HFF-Myc (cell line): ENCODE measurements around the gene RAB3C.
"Not testable (repeated sequence)": the region's sequence is repeated elsewhere in the genome, so short reads cannot be mapped to it uniquely, and the experiment has no call there.

Experiments used
- DNase-seq: peaks from one replicate; pipeline ENCODE4 v3.0.0-alpha.2; 2011; ENCODE audit warnings: low read depth; ENCODE audit errors: extremely low read depth
- H3K4me3 ChIP-seq: replicated peaks from 2 replicates; pipeline ENCODE4 v1.5.1; 2011; ENCODE audit warnings: low read depth, mild to moderate bottlenecking, control low read depth, low read length
- CTCF ChIP-seq: IDR thresholded peaks from 2 replicates; pipeline ENCODE4 v1.5.1; 2012; ENCODE audit warnings: mild to moderate bottlenecking, low read depth, low read length, control low read depth; ENCODE audit errors: missing control alignments

Gene RAB3C

GRCh38 chr5:58582803-58583491, at the start of gene RAB3C:
Gene RAB3C, plus strand, starts transcription at chr5:58583075. Its CDS starts 134 bp downstream, at chr5:58583209.
- H3K4me3 ChIP-seq = peak within 1 kb of the TSS; percentile 41
- DNase-seq = peak; percentile 58
- TF ChIP-seq CTCF = no peak

- H3K4me3 ChIP-seq, DNase-seq: not testable (repeated sequence)
These were observed 40.9 kb upstream of the RAB3C start for GRCh38 chr5:58541935-58542334.

- DNase-seq = no peak
- TF ChIP-seq CTCF = no peak
- H3K4me3 ChIP-seq = no peak overlapping the region
These were observed 40.2 kb upstream of the RAB3C start for GRCh38 chr5:58542709-58543108.

- no peak for DNase-seq
- no peak overlapping the region for H3K4me3 ChIP-seq
- TF ChIP-seq CTCF = no peak
These were observed 39.2 kb upstream of the RAB3C start for GRCh38 chr5:58543723-58544122.

GRCh38 chr5:58544195-58544594, 38.7 kb upstream of the RAB3C start:
- no peak for TF ChIP-seq CTCF
- H3K4me3 ChIP-seq = no peak overlapping the region
- DNase-seq = no peak

- DNase-seq = no peak
- TF ChIP-seq CTCF = no peak
- H3K4me3 ChIP-seq = no peak overlapping the region
These were observed 37.9 kb upstream of the RAB3C start for GRCh38 chr5:58544926-58545325.

- no peak overlapping the region for H3K4me3 ChIP-seq
- no peak for TF ChIP-seq CTCF
- no peak for DNase-seq
These were observed 37.0 kb upstream of the RAB3C start for GRCh38 chr5:58545912-58546311.
